Spleen (tissue), 3 donors: ENCODE measurements around the gene AQP12A.
"Not testable (repeated sequence)": the region's sequence is repeated elsewhere in the genome, so short reads cannot be mapped to it uniquely, and the experiment has no call there.

Source experiments
- POLR2A ChIP-seq, 3 donors: fragments of 450-650 bp; IDR thresholded peaks; one replicate each; pipeline ENCODE4 v1.5.1; 2017; ENCODE audit warnings: antibody characterized with exemption in 3 of 3, mild to moderate bottlenecking in 1 of 3
- POLR2AphosphoS5 ChIP-seq, 3 donors: sonication (generic); formaldehyde crosslinking; IDR thresholded peaks; one replicate each; pipeline ENCODE4 v1.5.1; 2017; ENCODE audit warnings: antibody characterized with exemption in 3 of 3

GRCh38 chr2:240683329-240683979 is 8.2 kb upstream of the AQP12A start:
- TF ChIP-seq POLR2AphosphoS5, POLR2A (IDR thresholded peaks at IDR 0.05): not testable (repeated sequence)
